Brain microvascular endothelial cell (primary cell): ENCODE results near the gene MGAT5B.

Experiments
- DNase-seq: peaks from one replicate; pipeline ENCODE4 v3.0.0-alpha.2; 2020
- H3K27ac ChIP-seq: fragments of 250-450 bp; sonication (Bioruptor Pico); 2 replicates; pipeline ENCODE4 v1.5.1; 2020; ENCODE audit warnings: mild to moderate bottlenecking, moderate library complexity
- H3K27me3 ChIP-seq: fragments of 250-450 bp; sonication (Bioruptor Pico); replicated peaks from 2 replicates; pipeline ENCODE4 v1.5.1; 2020; ENCODE audit warnings: mild to moderate bottlenecking
- H3K36me3 ChIP-seq: fragments of 250-450 bp; sonication (Bioruptor Pico); replicated peaks from 2 replicates; pipeline ENCODE4 v1.5.1; 2020; ENCODE audit warnings: mild to moderate bottlenecking
- H3K4me3 ChIP-seq: 2 replicates; pipeline ENCODE4 v1.5.1; 2011; ENCODE audit warnings: low read depth, mild to moderate bottlenecking, control low read depth, low read length, moderate library complexity
- in situ Hi-C: cut with HindIII; loops from 2 replicates; pipeline ENCODE4 v1.10.0; 2017; ENCODE audit warnings: low sequenced_read_pairs, low pct_ligation_motif_present
- TF ChIP-seq, protein P1 (sequence below): IDR thresholded peaks from 2 replicates; pipeline ENCODE4 v1.5.1; 2011; ENCODE audit warnings: low read depth, mild to moderate bottlenecking, moderate library complexity, low read length, control low read depth, inconsistent platforms; ENCODE audit errors: missing control alignments

Gene MGAT5B

DNA sequence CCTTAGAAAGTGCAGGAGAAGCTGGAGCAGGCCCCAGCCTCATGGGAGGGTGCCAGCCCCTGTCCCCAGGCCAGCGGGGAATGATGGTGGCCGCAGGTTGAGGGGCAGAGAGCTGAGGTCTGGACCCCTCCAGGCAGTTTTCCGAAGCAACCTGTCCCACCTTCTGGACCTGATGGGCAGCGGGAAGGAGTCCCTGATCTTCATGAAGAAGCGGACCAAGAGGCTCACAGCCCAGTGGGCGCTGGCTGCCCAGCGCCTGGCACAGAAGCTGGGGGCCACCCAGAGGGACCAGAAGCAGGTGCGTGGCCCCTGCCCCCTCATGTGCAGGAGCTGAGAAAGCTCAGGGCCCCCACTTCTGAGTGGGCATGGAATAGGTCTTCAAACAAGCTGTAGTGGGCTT, 36.8 kb downstream of the MGAT5B start:
- in situ Hi-C loops: no loop called here
- Histone ChIP-seq H3K27ac (no peak overlapping the region), H3K36me3 (no peaks in the 10 kb centered on the region), H3K4me3 (no peak overlapping the region), H3K27me3 (no peaks in the 10 kb centered on the region)
- DNase-seq: no peak
- TF ChIP-seq, protein P1, sequence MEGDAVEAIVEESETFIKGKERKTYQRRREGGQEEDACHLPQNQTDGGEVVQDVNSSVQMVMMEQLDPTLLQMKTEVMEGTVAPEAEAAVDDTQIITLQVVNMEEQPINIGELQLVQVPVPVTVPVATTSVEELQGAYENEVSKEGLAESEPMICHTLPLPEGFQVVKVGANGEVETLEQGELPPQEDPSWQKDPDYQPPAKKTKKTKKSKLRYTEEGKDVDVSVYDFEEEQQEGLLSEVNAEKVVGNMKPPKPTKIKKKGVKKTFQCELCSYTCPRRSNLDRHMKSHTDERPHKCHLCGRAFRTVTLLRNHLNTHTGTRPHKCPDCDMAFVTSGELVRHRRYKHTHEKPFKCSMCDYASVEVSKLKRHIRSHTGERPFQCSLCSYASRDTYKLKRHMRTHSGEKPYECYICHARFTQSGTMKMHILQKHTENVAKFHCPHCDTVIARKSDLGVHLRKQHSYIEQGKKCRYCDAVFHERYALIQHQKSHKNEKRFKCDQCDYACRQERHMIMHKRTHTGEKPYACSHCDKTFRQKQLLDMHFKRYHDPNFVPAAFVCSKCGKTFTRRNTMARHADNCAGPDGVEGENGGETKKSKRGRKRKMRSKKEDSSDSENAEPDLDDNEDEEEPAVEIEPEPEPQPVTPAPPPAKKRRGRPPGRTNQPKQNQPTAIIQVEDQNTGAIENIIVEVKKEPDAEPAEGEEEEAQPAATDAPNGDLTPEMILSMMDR: no peak

DNA sequence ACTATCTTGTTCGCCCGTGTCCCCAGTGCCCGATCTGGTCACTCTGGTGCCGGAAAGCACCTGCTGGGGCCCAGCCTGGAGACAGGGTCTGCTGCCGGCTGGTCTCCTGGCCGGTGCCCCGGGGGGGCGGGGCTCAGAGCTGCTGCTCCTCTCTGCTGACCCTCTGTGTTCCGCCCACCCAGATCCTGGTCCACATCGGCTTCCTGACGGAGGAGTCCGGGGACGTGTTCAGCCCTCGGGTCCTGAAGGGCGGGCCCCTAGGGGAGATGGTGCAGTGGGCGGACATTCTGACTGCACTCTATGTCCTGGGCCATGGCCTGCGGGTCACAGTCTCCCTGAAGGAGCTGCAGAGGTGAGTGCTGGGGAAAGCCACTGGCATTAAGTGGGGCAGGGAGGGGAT, 37.6 kb downstream of the MGAT5B start:
- TF ChIP-seq, protein P1: no peak
- Histone ChIP-seq H3K36me3 (no peaks in the 10 kb centered on the region), H3K27ac (no peak overlapping the region), H3K4me3 (no peak overlapping the region), H3K27me3 (no peaks in the 10 kb centered on the region)
- in situ Hi-C loops: no loop called here
- no peak for DNase-seq

DNA sequence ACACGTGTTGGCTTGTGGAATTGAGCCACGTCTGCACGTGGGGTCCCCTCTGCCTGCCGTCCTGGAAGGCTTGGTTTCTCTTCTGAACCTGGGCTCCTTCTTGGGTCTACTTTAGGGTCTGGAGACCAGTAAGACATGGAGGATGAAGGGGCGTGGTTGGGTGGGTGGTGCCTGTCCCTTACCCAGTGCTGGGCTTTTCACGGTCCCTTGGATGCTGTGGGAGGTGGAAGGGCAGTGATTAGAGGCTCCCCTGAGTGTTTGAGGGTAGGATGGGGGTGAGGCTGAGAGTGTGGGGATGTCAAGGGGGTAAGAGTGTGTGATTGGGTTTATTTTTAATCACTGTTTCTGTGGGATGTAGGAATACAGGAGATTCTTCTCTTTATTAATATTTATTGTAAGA, 38.3 kb downstream of the MGAT5B start:
- TF ChIP-seq, protein P1: no peak
- no peak for DNase-seq
- in situ Hi-C loops: no loop called here

DNA sequence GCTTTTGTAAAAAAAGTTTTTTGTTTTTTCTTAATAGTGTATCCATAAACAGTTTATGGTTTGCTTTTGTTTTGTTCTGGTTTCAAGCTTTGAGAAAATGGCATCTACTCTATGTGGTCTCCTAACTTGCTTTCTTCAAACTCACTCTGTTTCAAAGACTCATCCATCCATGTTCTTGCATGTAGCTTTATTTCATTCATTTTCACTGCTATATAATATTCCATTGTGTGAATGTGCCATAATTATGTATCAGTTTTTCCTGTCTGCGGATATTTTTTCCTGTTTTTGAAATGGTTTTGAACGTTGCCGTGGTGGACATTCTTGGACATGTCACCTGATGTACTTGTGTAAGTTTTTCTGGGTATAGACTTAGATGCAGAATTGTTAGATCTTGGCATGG, 39.1 kb downstream of the MGAT5B start:
- in situ Hi-C loops: no loop called here
- no peaks in the 10 kb centered on the region for H3K27me3 ChIP-seq

More for the DNA sequence above, 38.3 kb downstream of the MGAT5B start:
- no peaks in the 10 kb centered on the region for H3K27me3 ChIP-seq
- no peak overlapping the region for H3K4me3 ChIP-seq
- H3K36me3 ChIP-seq: no peaks in the 10 kb centered on the region
- no peak overlapping the region for H3K27ac ChIP-seq

DNA sequence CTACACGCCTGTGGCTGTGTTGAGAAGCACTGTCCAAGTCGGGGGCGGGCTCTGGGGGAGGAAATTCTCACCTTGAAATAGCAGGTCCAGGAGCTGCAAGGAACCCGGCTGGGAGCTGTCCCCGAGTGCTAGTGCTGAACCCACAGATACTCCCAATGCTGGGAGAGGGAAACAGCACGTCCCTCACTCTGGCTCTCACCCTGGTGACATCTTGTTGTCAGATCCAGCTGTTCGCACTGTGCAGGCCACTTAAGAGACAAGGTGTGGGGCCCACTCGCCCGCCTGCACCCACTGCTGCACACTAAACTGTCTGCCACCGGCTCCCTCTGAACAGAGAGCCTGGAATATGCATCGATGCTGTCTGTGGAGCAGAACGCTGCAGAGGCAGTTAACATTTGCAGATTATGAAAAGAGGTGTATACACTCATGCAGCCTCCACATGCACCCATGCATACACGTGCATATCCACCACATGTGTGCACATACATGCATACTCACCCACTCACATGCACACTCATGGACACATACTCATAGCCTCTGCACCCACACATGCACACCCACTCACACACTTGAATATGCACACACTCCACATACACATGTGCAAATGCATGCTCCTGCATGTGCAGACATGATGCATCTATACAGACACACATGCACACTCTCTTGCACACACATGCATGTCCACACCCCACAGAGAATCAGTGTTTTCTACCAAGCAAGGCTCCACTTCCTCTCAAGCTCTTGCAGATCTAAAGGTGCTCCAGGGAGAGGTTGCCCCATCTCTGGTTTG, 42.0 kb downstream of the MGAT5B start:
- Histone ChIP-seq H3K36me3 (no peaks in the 10 kb centered on the region), H3K27me3 (no peaks in the 10 kb centered on the region), H3K27ac (no peak overlapping the region), H3K4me3 (no peak overlapping the region)
- DNase-seq: peak; percentile 24
- in situ Hi-C loops: no loop called here
- TF ChIP-seq, protein P1: no peak

More for the DNA sequence above, 39.1 kb downstream of the MGAT5B start:
- TF ChIP-seq, protein P1: no peak
- no peak for DNase-seq
- Histone ChIP-seq H3K4me3 (no peak overlapping the region), H3K27ac (no peak overlapping the region), H3K36me3 (no peaks in the 10 kb centered on the region)
